OCI-LY1 (cell line): ENCODE measurements around the gene PIF1.

Source experiments
- EZH2 ChIP-seq: fragments of 200-600 bp; sonication (generic), shearing (Covaris generic); IDR thresholded peaks from 2 replicates; pipeline ENCODE4 v1.8.0; 2017; ENCODE audit warnings: borderline replicate concordance, mixed run types, mild to moderate bottlenecking, antibody characterized with exemption, low read length, moderate library complexity, mixed read lengths
- TF ChIP-seq, protein P1 (sequence below): fragments of 200-600 bp; sonication (generic), shearing (Covaris generic); IDR thresholded peaks from 2 replicates; pipeline ENCODE4 v1.5.1; 2017; ENCODE audit warnings: mild to moderate bottlenecking, antibody characterized with exemption, low read length, moderate library complexity, mixed read lengths

GRCh38 chr15:64847448-64847847 is 22.0 kb upstream of the PIF1 start:
- TF ChIP-seq, protein P1, sequence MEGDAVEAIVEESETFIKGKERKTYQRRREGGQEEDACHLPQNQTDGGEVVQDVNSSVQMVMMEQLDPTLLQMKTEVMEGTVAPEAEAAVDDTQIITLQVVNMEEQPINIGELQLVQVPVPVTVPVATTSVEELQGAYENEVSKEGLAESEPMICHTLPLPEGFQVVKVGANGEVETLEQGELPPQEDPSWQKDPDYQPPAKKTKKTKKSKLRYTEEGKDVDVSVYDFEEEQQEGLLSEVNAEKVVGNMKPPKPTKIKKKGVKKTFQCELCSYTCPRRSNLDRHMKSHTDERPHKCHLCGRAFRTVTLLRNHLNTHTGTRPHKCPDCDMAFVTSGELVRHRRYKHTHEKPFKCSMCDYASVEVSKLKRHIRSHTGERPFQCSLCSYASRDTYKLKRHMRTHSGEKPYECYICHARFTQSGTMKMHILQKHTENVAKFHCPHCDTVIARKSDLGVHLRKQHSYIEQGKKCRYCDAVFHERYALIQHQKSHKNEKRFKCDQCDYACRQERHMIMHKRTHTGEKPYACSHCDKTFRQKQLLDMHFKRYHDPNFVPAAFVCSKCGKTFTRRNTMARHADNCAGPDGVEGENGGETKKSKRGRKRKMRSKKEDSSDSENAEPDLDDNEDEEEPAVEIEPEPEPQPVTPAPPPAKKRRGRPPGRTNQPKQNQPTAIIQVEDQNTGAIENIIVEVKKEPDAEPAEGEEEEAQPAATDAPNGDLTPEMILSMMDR: no peak
- no peak for TF ChIP-seq EZH2
